Measurements from ENCODE around the gene NPAS1. TPM values are rescaled to one million over a fixed set of nuclear protein-coding genes. Genes with fewer than 3 reads are reported as not detected.
"Not testable (repeated sequence)": the region's sequence is repeated elsewhere in the genome, so short reads cannot be mapped to it uniquely, and the experiment has no call there.

Gene NPAS1
- total and polyA plus RNA-seq, 4 donors = 0.69 to 5.2 (median 2.3) TPM

DNA sequence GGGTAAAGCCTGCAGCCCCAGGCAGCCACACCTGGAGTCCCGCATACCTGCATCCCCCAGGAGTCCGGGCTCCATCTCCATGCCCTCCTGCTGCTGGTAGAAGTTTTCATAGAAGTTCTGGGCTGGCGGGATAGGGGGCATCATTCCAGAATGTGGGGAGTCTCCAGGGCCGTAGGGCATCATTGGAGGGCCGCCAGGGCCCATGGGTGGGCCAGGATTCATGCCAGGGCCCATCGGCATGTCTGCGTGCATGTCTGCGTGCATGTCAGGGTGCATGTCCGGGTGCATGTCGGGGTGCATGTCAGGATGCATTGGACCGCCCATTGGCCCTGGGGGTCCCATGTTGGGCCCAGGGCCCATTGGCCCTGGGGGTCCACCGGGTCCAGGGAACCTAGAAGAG is 52.1 kb downstream of the NPAS1 start:
- Histone ChIP-seq H3K4me1 (ENCODE audit: control insufficient read depth, insufficient read depth, low read length) (peaks cover 16% of the 10 kb centered on the region), H3K4me3 (ENCODE audit: low read depth, low read length) (no peak overlapping the region), H3K9me3 (ENCODE audit: control insufficient read depth, insufficient read depth, low read length) (no peaks in the 10 kb centered on the region), H3K27me3 (ENCODE audit: control insufficient read depth, insufficient read depth, low read length) (no peaks in the 10 kb centered on the region), H3K36me3 (ENCODE audit: control insufficient read depth, insufficient read depth, low read length) (peaks cover 100% of the 10 kb centered on the region), H3K27ac (ENCODE audit: low read depth, low read length) (no peak overlapping the region)
- DNase-seq (ENCODE audit: low read depth in 4 of 6, low spot score in 6 of 6) = no peak
- WGBS (ENCODE audit: insufficient coverage) = 86% methylated on average over 12 of the region's 12 CpGs

DNA sequence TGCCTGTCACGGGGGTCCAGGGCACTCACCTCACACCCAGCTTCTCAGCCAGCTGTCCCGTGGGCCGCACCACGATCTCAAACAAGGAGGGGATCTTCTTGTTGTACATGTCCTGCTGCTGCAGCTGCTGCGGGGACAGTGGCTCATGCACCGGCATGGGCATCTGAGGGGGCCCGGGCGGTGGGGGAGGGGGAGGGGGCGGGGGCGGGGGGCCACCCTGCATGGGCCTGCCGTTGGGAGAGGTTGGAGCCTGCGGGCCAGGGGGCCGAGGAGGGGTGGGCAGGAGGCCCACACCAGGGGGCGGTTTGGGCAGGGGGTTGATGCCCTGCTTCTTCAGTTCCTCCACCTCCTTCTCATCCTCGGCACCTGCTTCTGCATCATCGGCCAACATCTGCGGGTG is 52.7 kb downstream of the NPAS1 start:
- no peaks in the 10 kb centered on the region for H3K9me3 ChIP-seq (ENCODE audit: control insufficient read depth, insufficient read depth, low read length)
- no peak overlapping the region for H3K27ac ChIP-seq (ENCODE audit: low read depth, low read length)
- no peaks in the 10 kb centered on the region for H3K27me3 ChIP-seq (ENCODE audit: control insufficient read depth, insufficient read depth, low read length)
- peaks cover 16% of the 10 kb centered on the region for H3K4me1 ChIP-seq (ENCODE audit: control insufficient read depth, insufficient read depth, low read length)
- H3K4me3 ChIP-seq (ENCODE audit: low read depth, low read length) = no peak overlapping the region
- WGBS (ENCODE audit: insufficient coverage) = 100% methylated on average over 1 of the region's 17 CpGs
- peaks cover 100% of the 10 kb centered on the region for H3K36me3 ChIP-seq (ENCODE audit: control insufficient read depth, insufficient read depth, low read length)
- DNase-seq (ENCODE audit: low read depth in 4 of 6, low spot score in 6 of 6) = no peak

DNA sequence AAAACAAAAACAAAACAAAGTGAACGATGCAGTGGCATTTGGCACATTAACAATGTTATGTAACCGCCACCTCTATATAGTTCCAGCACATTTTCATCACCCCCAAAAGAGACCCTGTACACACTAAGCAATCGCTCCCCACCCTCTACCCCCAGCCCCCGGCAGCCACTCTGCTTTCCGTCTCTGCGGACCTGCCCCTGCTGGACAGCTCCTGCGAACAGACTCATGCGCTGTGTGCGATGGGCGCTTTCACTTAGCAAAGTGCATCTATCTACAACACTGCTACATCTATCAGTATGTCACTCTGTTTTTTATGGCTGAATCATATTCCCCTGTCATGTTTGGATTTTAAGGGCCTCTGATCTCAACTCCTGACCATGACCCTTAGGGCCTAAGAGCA is 53.9 kb downstream of the NPAS1 start:
- DNase-seq (ENCODE audit: low read depth in 4 of 6, low spot score in 6 of 6) = no peak
- 95% methylated on average over 10 of the region's 10 CpGs for WGBS (ENCODE audit: insufficient coverage)
- peaks cover 97% of the 10 kb centered on the region for H3K36me3 ChIP-seq (ENCODE audit: control insufficient read depth, insufficient read depth, low read length)

DNA sequence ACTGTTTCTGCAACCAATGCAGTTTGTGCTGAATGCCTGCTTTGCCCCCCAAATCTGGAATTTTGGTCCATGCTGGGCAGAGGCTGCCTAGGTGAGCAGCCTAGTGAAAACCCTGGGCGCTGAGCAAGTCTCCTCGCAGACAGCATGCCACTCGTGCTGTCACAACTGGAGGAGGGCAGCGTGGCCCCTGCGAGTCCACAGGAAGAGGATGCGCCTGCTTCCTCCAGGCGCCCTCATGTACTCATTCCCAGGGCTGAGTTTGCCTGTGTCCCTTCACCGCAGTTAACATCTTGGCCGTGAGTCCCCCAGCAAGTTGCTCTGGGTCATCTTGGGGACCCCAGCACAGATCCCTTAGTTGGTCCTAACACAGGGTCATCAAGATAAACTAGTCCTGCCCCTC is 55.0 kb downstream of the NPAS1 start:
- DNase-seq (ENCODE audit: low read depth in 4 of 6, low spot score in 6 of 6) = no peak
- Histone ChIP-seq H3K36me3 (ENCODE audit: control insufficient read depth, insufficient read depth, low read length) (peaks cover 95% of the 10 kb centered on the region), H3K4me3 (ENCODE audit: low read depth, low read length) (no peak overlapping the region), H3K27me3 (ENCODE audit: control insufficient read depth, insufficient read depth, low read length) (no peaks in the 10 kb centered on the region), H3K4me1 (ENCODE audit: control insufficient read depth, insufficient read depth, low read length) (peaks cover 16% of the 10 kb centered on the region), H3K9me3 (ENCODE audit: control insufficient read depth, insufficient read depth, low read length) (no peaks in the 10 kb centered on the region), H3K27ac (ENCODE audit: low read depth, low read length) (no peak overlapping the region)
- 89% methylated on average over 9 of the region's 9 CpGs for WGBS (ENCODE audit: insufficient coverage)

More for the DNA sequence above, 53.9 kb downstream of the NPAS1 start:
- H3K27ac ChIP-seq (ENCODE audit: low read depth, low read length) = no peak overlapping the region
- no peak overlapping the region for H3K4me3 ChIP-seq (ENCODE audit: low read depth, low read length)
- H3K9me3 ChIP-seq (ENCODE audit: control insufficient read depth, insufficient read depth, low read length) = no peaks in the 10 kb centered on the region
- peaks cover 16% of the 10 kb centered on the region for H3K4me1 ChIP-seq (ENCODE audit: control insufficient read depth, insufficient read depth, low read length)
- no peaks in the 10 kb centered on the region for H3K27me3 ChIP-seq (ENCODE audit: control insufficient read depth, insufficient read depth, low read length)

DNA sequence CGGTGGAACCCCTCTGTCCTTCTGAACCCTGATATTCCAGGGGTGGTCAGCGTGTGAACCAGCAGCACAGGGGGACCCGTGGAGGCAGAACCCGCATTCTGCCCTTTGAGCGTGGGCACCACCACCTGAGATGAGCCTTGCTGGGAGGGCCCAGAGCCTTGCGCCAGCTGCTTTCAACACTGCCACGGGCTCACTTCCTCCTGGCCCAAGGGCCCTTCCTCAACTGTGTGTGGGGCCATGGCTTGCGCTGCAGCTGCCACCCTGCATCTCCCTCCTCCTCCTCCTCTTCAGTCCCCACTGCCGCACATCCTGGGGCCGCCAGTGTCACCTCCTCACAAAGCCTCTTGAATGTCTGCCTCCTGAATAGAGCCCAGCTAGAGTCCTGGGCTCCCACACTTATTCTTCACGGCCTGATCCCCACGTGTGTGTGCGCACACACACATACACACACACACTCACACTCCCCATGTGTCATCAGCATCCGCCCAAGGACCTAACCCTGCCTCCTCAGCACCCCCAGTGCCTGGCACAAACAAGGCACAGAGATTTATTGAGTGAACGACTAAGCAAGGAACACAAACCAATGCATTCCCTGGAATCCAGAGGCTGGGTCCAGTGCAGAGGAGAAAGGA is 55.7 kb downstream of the NPAS1 start:
- Histone ChIP-seq H3K9me3 (ENCODE audit: control insufficient read depth, insufficient read depth, low read length) (no peaks in the 10 kb centered on the region), H3K36me3 (ENCODE audit: control insufficient read depth, insufficient read depth, low read length) (peaks cover 95% of the 10 kb centered on the region), H3K27me3 (ENCODE audit: control insufficient read depth, insufficient read depth, low read length) (no peaks in the 10 kb centered on the region), H3K27ac (ENCODE audit: low read depth, low read length) (no peak overlapping the region), H3K4me3 (ENCODE audit: low read depth, low read length) (no peak overlapping the region), H3K4me1 (ENCODE audit: control insufficient read depth, insufficient read depth, low read length) (peaks cover 16% of the 10 kb centered on the region)
- DNase-seq (ENCODE audit: low read depth in 4 of 6, low spot score in 6 of 6) = no peak
- 75% methylated on average over 15 of the region's 15 CpGs for WGBS (ENCODE audit: insufficient coverage)

DNA sequence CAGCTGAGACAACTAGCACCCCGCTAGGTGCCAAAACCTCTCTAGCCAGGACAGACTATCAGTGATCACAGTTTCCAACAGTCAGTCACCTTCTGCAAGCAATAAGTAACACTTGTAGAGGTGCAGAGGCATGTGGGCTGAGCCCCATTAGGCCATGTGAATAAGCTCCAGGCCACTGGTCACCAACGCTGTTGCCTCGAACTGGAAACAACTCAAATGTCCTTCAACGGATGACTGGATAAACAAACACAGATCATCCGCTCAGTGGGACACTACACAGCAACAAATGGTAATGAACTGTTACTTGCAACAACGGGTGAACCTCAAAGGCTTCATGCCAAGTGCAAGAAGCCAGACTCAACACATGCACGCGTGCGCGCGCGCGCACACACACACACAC is 56.3 kb downstream of the NPAS1 start:
- peaks cover 16% of the 10 kb centered on the region for H3K4me1 ChIP-seq (ENCODE audit: control insufficient read depth, insufficient read depth, low read length)
- peaks cover 95% of the 10 kb centered on the region for H3K36me3 ChIP-seq (ENCODE audit: control insufficient read depth, insufficient read depth, low read length)
- H3K27ac ChIP-seq (ENCODE audit: low read depth, low read length) = no peak overlapping the region
- no peaks in the 10 kb centered on the region for H3K9me3 ChIP-seq (ENCODE audit: control insufficient read depth, insufficient read depth, low read length)
- no peak overlapping the region for H3K4me3 ChIP-seq (ENCODE audit: low read depth, low read length)
- DNase-seq (ENCODE audit: low read depth in 4 of 6, low spot score in 6 of 6) = peak in 2 of 6 donors; percentile 9 to 38
- 37% methylated on average over 5 of the region's 13 CpGs for WGBS (ENCODE audit: insufficient coverage)
- no peaks in the 10 kb centered on the region for H3K27me3 ChIP-seq (ENCODE audit: control insufficient read depth, insufficient read depth, low read length)

DNA sequence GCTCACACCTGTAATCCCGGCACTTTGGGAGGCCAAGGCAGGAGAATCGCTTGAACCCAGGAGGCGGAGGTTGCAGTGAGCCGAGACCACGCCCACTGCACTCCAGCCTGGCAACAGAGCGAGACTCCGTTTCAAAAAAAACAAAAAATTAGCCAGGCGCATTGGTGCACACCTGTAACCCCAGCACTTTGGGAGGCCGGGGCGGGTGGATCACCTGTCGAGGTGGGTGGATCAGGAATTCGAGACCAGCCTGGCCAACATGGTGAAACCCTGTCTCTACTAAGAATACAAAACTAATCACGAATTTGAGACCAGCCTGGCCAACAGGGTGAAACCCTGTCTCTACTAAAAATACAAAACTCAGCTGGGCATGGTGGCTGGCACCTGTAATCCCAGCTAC is 58.7 kb downstream of the NPAS1 start:
- peaks cover 16% of the 10 kb centered on the region for H3K4me1 ChIP-seq (ENCODE audit: control insufficient read depth, insufficient read depth, low read length)
- H3K27ac ChIP-seq (ENCODE audit: low read depth, low read length); H3K4me3 ChIP-seq (ENCODE audit: low read depth, low read length); H3K9me3 ChIP-seq (ENCODE audit: control insufficient read depth, insufficient read depth, low read length); DNase-seq (ENCODE audit: low read depth in 4 of 6, low spot score in 6 of 6); H3K27me3 ChIP-seq (ENCODE audit: control insufficient read depth, insufficient read depth, low read length): not testable (repeated sequence)
- 98% methylated on average over 12 of the region's 13 CpGs for WGBS (ENCODE audit: insufficient coverage)
- H3K36me3 ChIP-seq (ENCODE audit: control insufficient read depth, insufficient read depth, low read length) = peaks cover 95% of the 10 kb centered on the region

DNA sequence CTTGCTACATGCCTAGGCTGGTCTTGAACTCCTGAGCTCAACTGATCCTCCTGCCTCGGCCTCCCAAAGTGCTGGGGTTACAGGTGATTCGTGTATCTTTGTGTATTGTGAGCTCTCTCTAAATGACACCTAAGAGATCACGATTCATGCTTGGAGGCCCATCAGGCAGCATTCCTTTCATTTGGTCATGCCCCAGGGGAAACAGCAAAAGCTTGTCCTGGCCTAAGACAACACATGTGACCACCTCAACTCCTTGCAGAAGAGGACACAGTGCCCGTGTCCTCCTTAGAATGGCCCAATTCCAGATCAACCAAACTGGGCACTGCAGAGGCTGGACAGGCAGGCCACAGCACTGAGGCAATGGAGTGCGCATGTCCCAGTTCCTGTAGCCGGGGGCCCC is 61.5 kb downstream of the NPAS1 start:
- H3K36me3 ChIP-seq (ENCODE audit: control insufficient read depth, insufficient read depth, low read length) = peaks cover 94% of the 10 kb centered on the region
- DNase-seq (ENCODE audit: low read depth in 4 of 6, low spot score in 6 of 6) = no peak
- 88% methylated on average over 6 of the region's 6 CpGs for WGBS (ENCODE audit: insufficient coverage)
- no peak overlapping the region for H3K4me3 ChIP-seq (ENCODE audit: low read depth, low read length)
- H3K27ac ChIP-seq (ENCODE audit: low read depth, low read length) = no peak overlapping the region
- H3K9me3 ChIP-seq (ENCODE audit: control insufficient read depth, insufficient read depth, low read length) = no peaks in the 10 kb centered on the region
- H3K4me1 ChIP-seq (ENCODE audit: control insufficient read depth, insufficient read depth, low read length) = peaks cover 3% of the 10 kb centered on the region
- H3K27me3 ChIP-seq (ENCODE audit: control insufficient read depth, insufficient read depth, low read length) = no peaks in the 10 kb centered on the region

DNA sequence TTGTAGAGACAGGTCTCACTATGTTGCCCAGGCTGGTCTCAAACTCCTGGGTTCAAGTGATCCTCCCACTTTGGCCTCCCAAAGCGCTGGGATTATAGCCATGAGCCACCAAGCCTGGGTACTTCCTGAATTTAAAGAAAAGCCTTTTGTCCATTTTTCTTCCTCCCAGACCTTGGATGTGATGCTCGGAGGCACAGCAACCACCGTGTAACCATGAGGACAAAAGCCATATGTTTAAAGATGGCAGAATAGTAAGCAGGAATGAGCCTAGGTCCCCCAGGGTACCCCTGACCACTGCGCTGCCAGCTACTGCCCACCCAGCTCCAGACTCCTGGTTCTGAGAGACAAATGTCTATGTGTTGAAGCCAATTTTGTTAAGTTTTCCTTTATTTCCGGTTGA is 62.9 kb downstream of the NPAS1 start:
- no peaks in the 10 kb centered on the region for H3K27me3 ChIP-seq (ENCODE audit: control insufficient read depth, insufficient read depth, low read length)
- H3K4me1 ChIP-seq (ENCODE audit: control insufficient read depth, insufficient read depth, low read length) = no peaks in the 10 kb centered on the region
- no peak overlapping the region for H3K27ac ChIP-seq (ENCODE audit: low read depth, low read length)
- no peak for DNase-seq (ENCODE audit: low read depth in 4 of 6, low spot score in 6 of 6)
- H3K9me3 ChIP-seq (ENCODE audit: control insufficient read depth, insufficient read depth, low read length) = no peaks in the 10 kb centered on the region
- 90% methylated on average over 2 of the region's 5 CpGs for WGBS (ENCODE audit: insufficient coverage)
- H3K36me3 ChIP-seq (ENCODE audit: control insufficient read depth, insufficient read depth, low read length) = peaks cover 92% of the 10 kb centered on the region
- H3K4me3 ChIP-seq (ENCODE audit: low read depth, low read length) = no peak overlapping the region

DNA sequence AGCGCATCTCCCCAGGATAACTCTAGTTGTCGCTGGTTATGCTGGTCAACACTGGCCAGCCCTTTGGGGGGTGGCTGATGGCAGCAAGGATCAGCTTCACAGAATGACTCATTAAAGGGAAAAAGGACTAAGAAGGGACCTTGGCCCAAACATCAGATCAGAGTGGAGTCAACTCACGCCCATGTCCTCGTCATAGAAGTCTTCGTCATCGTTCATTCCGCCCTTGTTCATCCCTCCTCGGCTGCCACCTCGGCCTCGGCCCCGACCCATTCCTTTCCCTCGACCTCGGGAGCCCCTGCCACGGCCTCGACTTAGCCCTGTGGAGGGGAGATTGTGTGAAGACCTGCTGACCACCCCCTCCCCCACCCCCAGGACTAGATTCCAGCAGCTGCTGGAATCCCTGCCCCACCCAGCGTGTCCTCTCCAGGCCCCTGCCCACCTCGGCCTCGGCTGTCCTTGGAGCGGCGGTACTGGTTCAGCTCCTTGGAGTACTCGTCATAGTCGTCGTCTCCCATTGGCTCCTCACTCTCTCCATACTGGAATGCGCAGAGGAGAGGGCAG is 65.3 kb downstream of the NPAS1 start:
- H3K36me3 ChIP-seq (ENCODE audit: control insufficient read depth, insufficient read depth, low read length) = peaks cover 96% of the 10 kb centered on the region
- WGBS (ENCODE audit: insufficient coverage) = 95% methylated on average over 17 of the region's 24 CpGs
- no peak overlapping the region for H3K4me3 ChIP-seq (ENCODE audit: low read depth, low read length)
- no peak overlapping the region for H3K27ac ChIP-seq (ENCODE audit: low read depth, low read length)
- H3K27me3 ChIP-seq (ENCODE audit: control insufficient read depth, insufficient read depth, low read length) = no peaks in the 10 kb centered on the region
- H3K4me1 ChIP-seq (ENCODE audit: control insufficient read depth, insufficient read depth, low read length) = no peaks in the 10 kb centered on the region
- no peak for DNase-seq (ENCODE audit: low read depth in 4 of 6, low spot score in 6 of 6)
- no peaks in the 10 kb centered on the region for H3K9me3 ChIP-seq (ENCODE audit: control insufficient read depth, insufficient read depth, low read length)
